Activated CD4-positive, alpha-beta T cell treated with anti-CD3 and anti-CD28 coated beads for 24 hours (primary cell): ENCODE results near the gene BARX2.

ENCODE experiments used
- DNase-seq, 2 donors: peaks; one replicate each; pipeline ENCODE4 v3.0.0-alpha.2; 2020; ENCODE audit warnings: low read depth in 2 of 2

BARX2 gene

GRCh38 chr11:129402206-129403171 is 26.8 kb downstream of the BARX2 start:
- no peak for DNase-seq

DNA sequence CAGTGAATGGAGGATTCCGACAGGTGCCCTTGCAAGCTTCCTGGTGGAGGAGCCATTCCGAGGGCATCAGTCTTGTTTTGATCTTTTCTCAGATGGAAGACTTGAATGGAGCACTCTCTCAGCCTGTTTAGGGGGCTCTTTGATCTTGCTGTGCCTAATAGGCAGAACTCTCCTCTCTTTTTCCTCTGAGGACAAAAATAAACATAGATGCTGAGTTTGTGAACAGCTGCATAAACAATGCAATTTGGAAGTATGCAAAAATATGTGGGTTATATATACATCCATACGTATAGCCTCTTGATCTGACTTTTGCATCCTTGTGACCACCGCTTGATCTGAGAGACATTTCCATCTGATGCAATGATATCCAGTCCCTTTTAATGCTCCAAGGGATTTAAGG is 29.1 kb downstream of the BARX2 start:
- no peak for DNase-seq

- no peak for DNase-seq
These were observed 33.3 kb downstream of the BARX2 start for GRCh38 chr11:129408865-129409444.

DNA sequence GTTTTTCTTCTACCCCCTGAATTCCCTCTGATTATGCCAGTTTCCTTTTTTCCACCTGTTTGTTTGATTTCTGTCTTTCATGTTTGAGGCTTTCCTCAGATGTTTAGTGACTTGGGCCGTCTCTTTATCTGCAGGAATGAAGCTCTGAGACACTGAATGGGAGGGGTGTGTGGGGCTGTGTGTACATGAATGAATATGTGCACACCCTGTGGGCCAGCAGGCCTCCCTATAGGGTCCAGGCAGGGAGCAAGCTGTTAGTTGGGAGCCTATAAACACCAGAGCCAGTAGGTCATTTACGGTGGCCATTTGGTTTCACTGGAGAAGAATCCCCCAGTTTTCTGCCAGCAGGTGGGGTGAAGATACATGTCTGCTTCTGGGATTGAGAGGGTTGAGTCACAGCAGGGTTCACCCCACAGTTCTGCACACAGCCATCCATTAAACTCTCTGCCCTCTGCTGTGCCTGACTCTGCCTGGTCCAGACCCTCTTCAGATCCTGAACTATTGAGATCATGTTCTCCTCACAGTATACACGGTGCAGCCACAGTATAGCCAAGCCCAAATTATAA is 34.8 kb downstream of the BARX2 start:
- DNase-seq = no peak

DNA sequence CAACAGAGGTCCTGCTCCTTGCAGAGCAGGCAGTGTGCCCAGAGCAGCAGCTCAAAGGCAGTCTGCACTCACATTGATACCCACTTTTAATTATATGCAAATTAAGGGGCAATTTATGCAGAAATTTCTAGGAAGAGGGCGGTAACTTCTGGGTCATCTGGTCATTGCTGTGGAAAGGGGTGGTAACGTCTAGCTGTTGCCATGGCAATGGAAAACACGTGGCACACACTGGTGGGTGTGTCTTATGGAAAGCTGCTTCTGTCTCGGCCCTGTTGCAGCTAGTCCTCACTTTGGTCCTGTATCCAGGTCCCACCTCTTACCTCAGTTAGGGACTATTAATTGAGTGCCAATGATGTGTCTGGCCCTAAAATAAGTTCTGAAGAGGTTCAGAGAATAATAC is 36.8 kb downstream of the BARX2 start:
- DNase-seq = no peak

DNA sequence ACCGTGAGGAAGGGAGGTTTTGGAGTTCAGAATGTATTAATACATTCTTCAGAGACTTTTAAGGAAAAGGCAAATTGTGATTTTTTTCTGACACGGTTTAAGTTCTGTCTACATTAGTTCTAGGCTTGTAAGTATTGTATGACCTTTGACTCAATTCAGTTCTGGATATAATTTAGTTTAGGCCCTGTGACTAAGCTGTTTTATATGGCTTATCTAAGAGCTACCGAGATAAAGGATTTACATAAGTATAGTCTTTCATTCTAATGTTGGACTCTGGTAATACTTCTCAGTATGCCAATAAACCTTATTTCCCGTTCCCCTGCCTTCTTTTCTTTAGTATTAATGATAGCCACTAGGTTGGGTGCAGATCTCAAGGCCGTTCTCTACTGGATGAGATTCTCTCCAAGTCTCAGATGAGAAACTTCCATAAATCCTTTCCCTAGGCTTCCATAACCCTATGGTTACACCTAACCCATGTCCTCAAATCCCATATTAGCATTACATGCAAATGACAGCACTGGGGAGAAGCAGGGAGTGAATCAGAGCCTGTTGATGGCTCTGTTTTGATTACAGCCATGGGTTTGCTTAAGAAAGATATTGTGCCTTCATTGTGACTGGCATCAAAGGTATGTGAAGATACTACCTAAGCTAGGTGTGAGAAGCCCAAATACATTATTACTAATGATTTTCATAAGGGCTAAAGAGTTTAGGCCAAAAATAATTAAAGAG is 38.7 kb downstream of the BARX2 start:
- no peak for DNase-seq

- no peak for DNase-seq
These were observed 40.6 kb downstream of the BARX2 start for GRCh38 chr11:129416080-129416820.

- DNase-seq = no peak
These were observed 41.8 kb downstream of the BARX2 start for GRCh38 chr11:129417458-129417857.

GRCh38 chr11:129418039-129418438 is 42.4 kb downstream of the BARX2 start:
- DNase-seq = no peak

DNA sequence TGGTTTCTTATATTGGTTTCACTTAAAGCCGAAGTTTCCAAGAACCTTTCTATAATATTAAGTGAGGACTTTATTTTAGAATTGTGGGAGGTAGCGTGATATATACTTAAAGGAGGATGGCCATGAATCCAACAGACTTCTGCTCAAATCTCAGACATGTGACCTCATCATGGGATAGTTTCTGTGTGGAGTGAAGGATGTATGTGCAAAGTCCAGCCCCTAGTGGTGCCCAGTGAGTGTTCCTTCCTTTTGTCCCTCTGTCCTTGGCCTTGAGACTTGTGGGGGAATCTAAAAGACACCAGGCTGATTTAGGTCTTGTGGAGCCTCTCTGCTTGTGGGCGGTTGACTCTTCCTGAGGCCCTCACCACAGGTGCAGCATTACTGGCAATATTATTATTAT is 43.7 kb downstream of the BARX2 start:
- DNase-seq = no peak

DNA sequence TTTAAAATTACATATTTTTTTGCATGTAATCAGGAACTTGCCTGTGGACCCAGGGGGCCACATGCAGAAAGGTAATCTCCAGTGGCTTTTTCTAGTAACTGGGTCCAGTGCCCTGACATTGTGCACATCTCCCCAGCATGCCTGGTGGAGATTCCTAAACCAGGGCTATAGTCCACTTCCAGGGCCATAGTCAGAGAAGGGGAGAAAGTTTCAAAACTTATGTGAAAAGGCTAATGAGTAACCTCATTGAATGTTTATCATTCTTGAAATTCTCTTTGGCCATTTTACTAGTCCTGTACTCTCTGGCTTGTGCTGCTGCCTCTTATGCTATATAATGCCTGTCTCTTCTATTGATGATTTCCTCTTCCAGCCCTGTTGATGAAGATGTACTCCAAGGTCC is 47.8 kb downstream of the BARX2 start:
- DNase-seq = no peak

- no peak for DNase-seq
These were observed 49.6 kb downstream of the BARX2 start for GRCh38 chr11:129425214-129425613.

DNA sequence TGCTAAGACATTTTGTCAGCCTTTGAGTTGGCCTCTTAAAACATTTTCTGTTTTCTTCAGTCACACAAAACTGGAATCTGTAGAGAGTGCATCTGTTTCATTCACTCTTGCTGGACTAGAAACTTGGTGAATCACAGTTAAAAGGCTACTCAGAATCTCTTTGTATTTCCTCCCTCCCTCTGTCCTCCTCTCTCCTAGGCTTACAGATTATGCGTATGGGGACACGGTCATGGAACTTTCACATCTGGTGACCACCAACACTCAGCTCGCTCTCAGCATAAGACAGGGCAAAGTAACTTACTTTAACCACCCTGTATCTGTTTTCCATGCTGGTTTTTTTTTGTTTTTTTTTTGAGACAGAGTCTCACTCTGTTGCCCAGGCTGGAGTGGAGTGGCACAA is 50.4 kb downstream of the BARX2 start:
- no peak for DNase-seq

GRCh38 chr11:129426776-129427175 is 51.1 kb downstream of the BARX2 start:
- no peak for DNase-seq

DNA sequence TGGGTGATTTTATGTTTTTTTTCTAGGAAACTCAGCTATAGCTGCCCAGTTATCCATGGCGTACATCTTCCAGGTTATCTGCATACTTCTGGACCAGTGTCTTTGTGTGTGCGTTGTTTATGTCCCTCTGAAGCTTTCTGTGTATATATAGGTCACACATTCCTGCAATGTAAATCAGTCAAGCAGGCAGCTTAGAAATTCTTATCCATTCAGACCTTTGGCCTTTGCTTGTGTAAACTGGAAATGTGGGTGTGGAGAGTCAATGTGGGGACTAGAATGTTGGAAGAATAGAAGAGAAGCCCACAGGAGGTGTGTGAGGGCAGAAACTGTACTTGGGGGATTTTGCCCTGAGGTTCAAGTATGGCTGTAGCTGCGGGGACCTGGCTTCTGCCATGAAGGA is 51.7 kb downstream of the BARX2 start:
- DNase-seq = no peak

DNA sequence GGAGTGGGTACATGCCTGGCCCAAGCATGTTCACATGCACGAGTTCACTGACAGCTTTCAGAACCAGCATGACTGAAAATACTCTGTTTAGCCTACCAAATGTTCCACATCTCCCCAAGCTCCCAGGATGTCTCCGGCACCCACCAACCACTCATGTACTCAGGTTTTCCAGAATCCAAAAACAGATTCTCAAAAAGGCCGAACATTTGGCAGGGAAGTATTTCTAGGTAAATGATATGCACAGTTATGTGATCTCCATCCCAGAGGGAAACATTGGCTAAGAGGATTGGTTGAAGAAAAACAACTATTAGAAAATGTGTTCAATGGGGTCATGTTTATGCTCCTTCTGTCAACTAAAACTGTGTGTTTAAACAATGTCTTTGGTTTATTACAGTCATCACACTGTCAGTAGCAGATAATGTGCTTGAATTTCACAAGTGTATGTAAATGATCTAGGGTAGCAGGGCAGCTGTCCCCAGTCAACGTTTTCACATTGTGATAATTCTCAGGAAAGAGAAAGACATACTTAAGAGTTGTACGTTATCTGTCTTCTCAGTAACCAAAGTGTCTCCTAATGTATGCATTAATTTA is 52.3 kb downstream of the BARX2 start:
- DNase-seq = no peak

- DNase-seq = no peak
These were observed 52.9 kb downstream of the BARX2 start for GRCh38 chr11:129428557-129428956.

DNA sequence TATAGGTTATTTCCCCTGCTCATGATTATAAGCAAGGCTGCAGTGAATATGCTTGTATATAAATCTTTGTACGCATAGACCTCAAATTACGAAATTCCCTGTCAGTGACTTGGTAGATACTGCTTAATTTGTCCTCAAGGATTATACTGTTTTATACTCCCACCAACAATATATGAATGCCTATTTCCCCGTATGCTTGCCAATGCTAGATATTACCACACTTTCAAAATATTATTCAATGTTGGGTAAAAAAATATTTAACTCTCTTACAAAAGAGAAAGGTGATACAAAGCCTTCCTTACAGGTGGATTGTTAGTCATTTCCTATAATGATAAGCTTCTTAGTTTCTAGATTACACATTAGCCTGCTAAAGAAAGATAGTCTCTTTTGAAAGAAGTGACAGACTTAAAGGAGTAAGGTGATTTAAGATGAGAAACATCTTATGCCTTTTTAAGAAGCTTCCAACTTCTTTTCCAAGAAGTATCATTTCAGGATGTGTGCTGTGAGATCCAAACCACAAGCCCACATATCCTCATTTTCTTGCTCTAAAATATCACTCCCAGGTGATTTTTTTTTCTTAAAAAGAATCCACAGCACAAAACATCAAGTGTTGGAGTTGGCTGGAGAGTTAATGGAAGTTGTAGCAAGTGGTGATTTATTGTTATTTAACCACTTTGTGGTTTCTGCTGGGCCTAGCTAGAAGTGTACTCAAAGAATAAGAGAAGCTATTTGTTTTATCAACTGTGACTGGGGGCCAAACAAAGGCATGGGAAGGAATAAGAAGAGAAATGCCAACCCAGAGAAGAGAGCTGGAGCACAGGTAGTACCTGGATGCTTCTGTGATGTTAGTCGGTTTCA is 59.2 kb downstream of the BARX2 start:
- DNase-seq = no peak

GRCh38 chr11:129435499-129436245 is 60.0 kb downstream of the BARX2 start:
- no peak for DNase-seq

DNA sequence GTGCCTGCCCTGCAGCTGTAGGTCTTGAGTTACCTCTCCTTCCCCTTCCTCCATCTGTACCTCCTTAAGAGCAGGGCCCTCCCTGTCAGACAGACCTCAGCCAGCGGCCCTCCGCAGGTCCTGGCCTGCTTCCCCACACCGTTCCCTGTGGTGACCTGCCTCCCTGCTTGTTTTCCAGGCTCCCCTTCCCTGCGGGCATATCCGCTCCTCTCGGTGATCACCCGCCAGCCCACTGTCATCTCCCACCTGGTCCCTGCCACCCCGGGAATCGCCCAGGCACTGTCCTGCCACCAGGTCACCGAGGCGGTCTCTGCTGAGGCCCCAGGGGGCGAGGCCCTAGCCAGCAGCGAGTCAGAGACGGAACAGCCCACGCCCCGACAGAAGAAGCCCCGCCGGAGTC is 60.9 kb downstream of the BARX2 start:
- no peak for DNase-seq
